HEK293 (cell line): ENCODE measurements around the gene NDOR1.
A peak's percentile ranks its signal among the peaks of the same experiment; 100 is the strongest.

Source experiments
- CTCF ChIA-PET: fragments of 350-600 bp; formaldehyde crosslinking; extraction: SDS; loops from one replicate; lab custom pipeline; 2021; ENCODE audit warnings: antibody characterized with exemption; lab: Yijun Ruan, JAX
- POLR2A ChIA-PET: fragments of 300-600 bp; formaldehyde crosslinking; extraction: SDS; loops from one replicate; lab custom pipeline; 2020; ENCODE audit warnings: antibody characterized with exemption, inconsistent platforms; lab: Yijun Ruan, JAX
- H3K27ac ChIP-seq: fragments of 200-500 bp; sonication (Bioruptor generic); 2 replicates; pipeline ENCODE4 v1.5.1; 2014; ENCODE audit warnings: low read depth, low read length, control low read depth, inconsistent platforms; ENCODE audit errors: extremely low read depth
- H3K36me3 ChIP-seq, 2 experiments: fragments of 200-500 bp in 1 of 2; sonication (Bioruptor generic) in 1 of 2; 1 replicate in 1 of 2; 2 replicates in 1 of 2; pipeline ENCODE4 v1.5.1; 2014 to 2017; ENCODE audit warnings: inconsistent platforms in 2 of 2, low read length in 2 of 2; ENCODE audit not compliant: control insufficient read depth in 2 of 2, insufficient read depth in 1 of 2
- H3K4me1 ChIP-seq: fragments of 200-500 bp; sonication (Bioruptor generic); 2 replicates; pipeline ENCODE4 v1.5.1; 2014; ENCODE audit warnings: mild to moderate bottlenecking, low read length, inconsistent platforms; ENCODE audit not compliant: control insufficient read depth, insufficient read depth
- H3K4me3 ChIP-seq: 2 replicates; pipeline ENCODE4 v1.5.1; 2011; ENCODE audit warnings: low read depth, mild to moderate bottlenecking, control low read depth, low read length, moderate library complexity
- H3K9me3 ChIP-seq: fragments of 200-500 bp; sonication (Bioruptor generic); 2 replicates; pipeline ENCODE4 v1.5.1; 2014; ENCODE audit warnings: low read depth, low read length, inconsistent platforms; ENCODE audit not compliant: control insufficient read depth, insufficient read depth
- REPIN1 ChIP-seq: fragments of 450-650 bp; formaldehyde crosslinking; IDR thresholded peaks from 2 replicates; pipeline ENCODE4 v1.5.1; 2017; ENCODE audit warnings: missing biosample characterization, missing genetic modification characterization, low read depth
- ZNF23 ChIP-seq: fragments of 450-650 bp; formaldehyde crosslinking; IDR thresholded peaks from 2 replicates; pipeline ENCODE4 v1.5.1; 2016; ENCODE audit warnings: missing biosample characterization, missing genetic modification characterization, borderline replicate concordance
- ZNF311 ChIP-seq: fragments of 450-650 bp; formaldehyde crosslinking; IDR thresholded peaks from 2 replicates; pipeline ENCODE4 v1.5.1; 2017; ENCODE audit warnings: missing biosample characterization, missing genetic modification characterization, borderline replicate concordance
- ZNF324 ChIP-seq: fragments of 450-650 bp; formaldehyde crosslinking; IDR thresholded peaks from 2 replicates; pipeline ENCODE4 v1.5.1; 2016; ENCODE audit warnings: missing biosample characterization, missing genetic modification characterization
- ZNF341 ChIP-seq: fragments of 450-650 bp; formaldehyde crosslinking; IDR thresholded peaks from 2 replicates; pipeline ENCODE4; 2016; ENCODE audit warnings: low read depth, missing biosample characterization, missing genetic modification characterization
- ZNF354C ChIP-seq: fragments of 450-650 bp; formaldehyde crosslinking; IDR thresholded peaks from 2 replicates; pipeline ENCODE4 v1.5.1; 2016; ENCODE audit warnings: missing biosample characterization, missing genetic modification characterization, low read depth, borderline replicate concordance
- ZNF433 ChIP-seq: fragments of 450-650 bp; formaldehyde crosslinking; IDR thresholded peaks from 2 replicates; pipeline ENCODE4 v1.5.1; 2016; ENCODE audit warnings: missing biosample characterization, missing genetic modification characterization, low read depth
- ZNF777 ChIP-seq: fragments of 450-650 bp; formaldehyde crosslinking; IDR thresholded peaks from 2 replicates; pipeline ENCODE4 v1.5.1; 2017; ENCODE audit warnings: missing biosample characterization, missing genetic modification characterization, borderline replicate concordance
- ZXDB ChIP-seq: fragments of 450-650 bp; formaldehyde crosslinking; IDR thresholded peaks from 2 replicates; pipeline ENCODE4 v1.5.1; 2016; ENCODE audit warnings: missing biosample characterization, missing genetic modification characterization
- TF ChIP-seq, protein P1 (sequence below): fragments of 450-650 bp; formaldehyde crosslinking; IDR thresholded peaks from 2 replicates; pipeline ENCODE4 v1.5.1; 2016; ENCODE audit warnings: missing biosample characterization, missing genetic modification characterization
- TF ChIP-seq, protein P2 (sequence below): fragments of 450-650 bp; formaldehyde crosslinking; conservative IDR thresholded peaks from 2 replicates; pipeline ENCODE4 v1.5.1; 2016; ENCODE audit warnings: low read depth, missing biosample characterization, missing genetic modification characterization
- TF ChIP-seq, protein P3 (sequence below): fragments of 450-650 bp; formaldehyde crosslinking; IDR thresholded peaks from 2 replicates; pipeline ENCODE4 v1.5.1; 2016; ENCODE audit warnings: missing biosample characterization, missing genetic modification characterization
- TF ChIP-seq, protein P4 (sequence below): fragments of 450-650 bp; IDR thresholded peaks from 2 replicates; pipeline ENCODE4 v1.5.1; 2018; ENCODE audit warnings: missing biosample characterization, missing genetic modification characterization

The NDOR1 gene

DNA sequence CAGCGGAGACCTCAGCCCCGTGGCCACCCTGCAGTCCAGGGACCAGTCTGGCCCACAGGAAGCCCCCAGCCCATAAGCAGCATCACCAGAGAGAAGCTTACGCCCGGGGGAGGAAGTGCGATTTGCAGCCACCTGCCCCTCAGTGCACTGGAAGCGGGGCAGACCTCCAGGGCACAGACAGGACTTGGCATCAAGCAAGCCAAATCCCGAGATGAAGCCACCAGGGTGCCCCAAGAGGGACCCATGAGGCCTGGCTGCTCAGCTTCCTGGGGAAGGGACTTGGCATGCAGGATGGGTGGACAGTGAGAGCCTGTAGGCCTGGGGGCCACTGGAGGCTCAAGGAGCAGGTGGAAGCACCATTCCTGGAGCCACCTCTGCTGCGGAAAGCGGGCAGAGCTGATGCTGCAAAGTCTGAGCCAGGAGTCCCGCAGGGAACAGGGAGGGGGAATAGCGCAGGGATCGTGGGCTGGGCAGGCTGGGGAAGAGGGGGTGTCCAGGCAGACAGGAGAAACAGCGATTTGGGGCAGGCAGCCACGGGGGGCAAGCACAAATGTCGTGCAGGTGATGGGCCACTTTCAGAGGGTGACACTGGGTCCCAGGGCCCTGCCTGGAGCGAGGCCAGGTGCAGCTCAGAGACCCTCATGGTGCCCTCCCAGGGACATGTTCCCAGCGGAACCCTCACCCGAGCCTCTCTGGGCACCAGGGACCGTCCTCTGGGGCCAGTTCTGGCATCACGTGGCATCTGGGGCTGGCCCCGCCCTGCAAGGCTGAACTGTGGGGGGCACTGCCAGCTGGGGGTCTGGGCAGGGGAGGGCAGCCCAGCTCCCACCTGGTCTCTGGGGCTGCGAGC lies 38.9 kb upstream of the NDOR1 start (continued):
- TF ChIP-seq ZXDB (tag by site-specific recombination) (no peak), ZNF341 (tag by site-specific recombination) (peak; percentile 45; the same call in 1 of the 2 replicates), ZNF354C (no peak), ZNF311 (tag by site-specific recombination) (no peak)
- TF ChIP-seq, protein P1, sequence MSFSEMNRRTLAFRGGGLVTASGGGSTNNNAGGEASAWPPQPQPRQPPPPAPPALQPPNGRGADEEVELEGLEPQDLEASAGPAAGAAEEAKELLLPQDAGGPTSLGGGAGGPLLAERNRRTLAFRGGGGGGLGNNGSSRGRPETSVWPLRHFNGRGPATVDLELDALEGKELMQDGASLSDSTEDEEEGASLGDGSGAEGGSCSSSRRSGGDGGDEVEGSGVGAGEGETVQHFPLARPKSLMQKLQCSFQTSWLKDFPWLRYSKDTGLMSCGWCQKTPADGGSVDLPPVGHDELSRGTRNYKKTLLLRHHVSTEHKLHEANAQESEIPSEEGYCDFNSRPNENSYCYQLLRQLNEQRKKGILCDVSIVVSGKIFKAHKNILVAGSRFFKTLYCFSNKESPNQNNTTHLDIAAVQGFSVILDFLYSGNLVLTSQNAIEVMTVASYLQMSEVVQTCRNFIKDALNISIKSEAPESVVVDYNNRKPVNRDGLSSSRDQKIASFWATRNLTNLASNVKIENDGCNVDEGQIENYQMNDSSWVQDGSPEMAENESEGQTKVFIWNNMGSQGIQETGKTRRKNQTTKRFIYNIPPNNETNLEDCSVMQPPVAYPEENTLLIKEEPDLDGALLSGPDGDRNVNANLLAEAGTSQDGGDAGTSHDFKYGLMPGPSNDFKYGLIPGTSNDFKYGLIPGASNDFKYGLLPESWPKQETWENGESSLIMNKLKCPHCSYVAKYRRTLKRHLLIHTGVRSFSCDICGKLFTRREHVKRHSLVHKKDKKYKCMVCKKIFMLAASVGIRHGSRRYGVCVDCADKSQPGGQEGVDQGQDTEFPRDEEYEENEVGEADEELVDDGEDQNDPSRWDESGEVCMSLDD (tag by site-specific recombination) = no peak
- TF ChIP-seq, protein P2, sequence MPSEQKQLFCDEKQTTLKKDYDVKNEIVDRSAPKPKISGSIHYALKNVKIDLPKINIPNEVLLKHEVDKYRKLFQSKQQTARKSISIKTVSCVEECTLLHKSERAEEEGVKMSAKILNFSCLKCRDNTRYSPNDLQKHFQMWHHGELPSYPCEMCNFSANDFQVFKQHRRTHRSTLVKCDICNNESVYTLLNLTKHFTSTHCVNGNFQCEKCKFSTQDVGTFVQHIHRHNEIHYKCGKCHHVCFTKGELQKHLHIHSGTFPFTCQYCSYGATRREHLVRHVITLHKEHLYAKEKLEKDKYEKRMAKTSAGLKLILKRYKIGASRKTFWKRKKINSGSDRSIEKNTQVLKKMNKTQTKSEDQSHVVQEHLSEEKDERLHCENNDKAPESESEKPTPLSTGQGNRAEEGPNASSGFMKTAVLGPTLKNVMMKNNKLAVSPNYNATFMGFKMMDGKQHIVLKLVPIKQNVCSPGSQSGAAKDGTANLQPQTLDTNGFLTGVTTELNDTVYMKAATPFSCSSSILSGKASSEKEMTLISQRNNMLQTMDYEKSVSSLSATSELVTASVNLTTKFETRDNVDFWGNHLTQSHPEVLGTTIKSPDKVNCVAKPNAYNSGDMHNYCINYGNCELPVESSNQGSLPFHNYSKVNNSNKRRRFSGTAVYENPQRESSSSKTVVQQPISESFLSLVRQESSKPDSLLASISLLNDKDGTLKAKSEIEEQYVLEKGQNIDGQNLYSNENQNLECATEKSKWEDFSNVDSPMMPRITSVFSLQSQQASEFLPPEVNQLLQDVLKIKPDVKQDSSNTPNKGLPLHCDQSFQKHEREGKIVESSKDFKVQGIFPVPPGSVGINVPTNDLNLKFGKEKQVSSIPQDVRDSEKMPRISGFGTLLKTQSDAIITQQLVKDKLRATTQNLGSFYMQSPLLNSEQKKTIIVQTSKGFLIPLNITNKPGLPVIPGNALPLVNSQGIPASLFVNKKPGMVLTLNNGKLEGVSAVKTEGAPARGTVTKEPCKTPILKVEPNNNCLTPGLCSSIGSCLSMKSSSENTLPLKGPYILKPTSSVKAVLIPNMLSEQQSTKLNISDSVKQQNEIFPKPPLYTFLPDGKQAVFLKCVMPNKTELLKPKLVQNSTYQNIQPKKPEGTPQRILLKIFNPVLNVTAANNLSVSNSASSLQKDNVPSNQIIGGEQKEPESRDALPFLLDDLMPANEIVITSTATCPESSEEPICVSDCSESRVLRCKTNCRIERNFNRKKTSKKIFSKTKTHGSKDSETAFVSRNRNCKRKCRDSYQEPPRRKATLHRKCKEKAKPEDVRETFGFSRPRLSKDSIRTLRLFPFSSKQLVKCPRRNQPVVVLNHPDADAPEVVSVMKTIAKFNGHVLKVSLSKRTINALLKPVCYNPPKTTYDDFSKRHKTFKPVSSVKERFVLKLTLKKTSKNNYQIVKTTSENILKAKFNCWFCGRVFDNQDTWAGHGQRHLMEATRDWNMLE (tag by site-specific recombination) = no peak
- TF ChIP-seq, protein P3, sequence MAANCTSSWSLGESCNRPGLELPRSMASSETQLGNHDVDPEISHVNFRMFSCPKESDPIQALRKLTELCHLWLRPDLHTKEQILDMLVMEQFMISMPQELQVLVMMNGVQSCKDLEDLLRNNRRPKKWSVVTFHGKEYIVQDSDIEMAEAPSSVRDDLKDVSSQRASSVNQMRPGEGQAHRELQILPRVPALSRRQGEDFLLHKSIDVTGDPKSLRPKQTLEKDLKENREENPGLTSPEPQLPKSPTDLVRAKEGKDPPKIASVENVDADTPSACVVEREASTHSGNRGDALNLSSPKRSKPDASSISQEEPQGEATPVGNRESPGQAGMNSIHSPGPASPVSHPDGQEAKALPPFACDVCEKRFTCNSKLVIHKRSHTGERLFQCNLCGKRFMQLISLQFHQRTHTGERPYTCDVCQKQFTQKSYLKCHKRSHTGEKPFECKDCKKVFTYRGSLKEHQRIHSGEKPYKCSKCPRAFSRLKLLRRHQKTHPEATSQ = no peak
- TF ChIP-seq, all 188 proteins: peak for 5

DNA sequence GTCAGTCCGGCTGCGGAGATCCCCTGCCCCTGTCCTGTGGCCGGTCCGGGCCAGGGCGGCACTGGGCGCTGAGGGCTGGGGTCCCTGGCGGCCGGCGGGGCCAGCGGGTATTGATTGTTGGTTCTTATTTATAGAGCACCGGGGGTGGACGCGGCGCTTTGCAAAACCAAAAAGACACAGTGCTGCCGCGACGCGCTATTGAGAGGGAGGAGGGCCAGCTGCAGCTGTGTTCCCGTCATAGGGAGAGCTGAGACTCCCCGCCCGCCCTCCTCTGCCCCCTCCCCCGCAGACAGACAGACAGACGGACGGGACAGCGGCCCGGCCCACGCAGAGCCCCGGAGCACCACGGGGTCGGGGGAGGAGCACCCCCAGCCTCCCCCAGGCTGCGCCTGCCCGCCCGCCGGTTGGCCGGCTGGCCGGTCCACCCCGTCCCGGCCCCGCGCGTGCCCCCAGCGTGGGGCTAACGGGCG lies 38.2 kb upstream of the NDOR1 start:
- H3K27ac ChIP-seq = no peak overlapping the region
- H3K4me1 ChIP-seq = no peaks in the 10 kb centered on the region; the same call in 1 of the 2 replicates
- TF ChIP-seq ZNF23 (tag by site-specific recombination) (no peak), ZNF324 (tag by site-specific recombination) (no peak), REPIN1 (tag by site-specific recombination) (no peak), ZNF777 (no peak), ZNF433 (no peak)
- TF ChIP-seq, protein P4, sequence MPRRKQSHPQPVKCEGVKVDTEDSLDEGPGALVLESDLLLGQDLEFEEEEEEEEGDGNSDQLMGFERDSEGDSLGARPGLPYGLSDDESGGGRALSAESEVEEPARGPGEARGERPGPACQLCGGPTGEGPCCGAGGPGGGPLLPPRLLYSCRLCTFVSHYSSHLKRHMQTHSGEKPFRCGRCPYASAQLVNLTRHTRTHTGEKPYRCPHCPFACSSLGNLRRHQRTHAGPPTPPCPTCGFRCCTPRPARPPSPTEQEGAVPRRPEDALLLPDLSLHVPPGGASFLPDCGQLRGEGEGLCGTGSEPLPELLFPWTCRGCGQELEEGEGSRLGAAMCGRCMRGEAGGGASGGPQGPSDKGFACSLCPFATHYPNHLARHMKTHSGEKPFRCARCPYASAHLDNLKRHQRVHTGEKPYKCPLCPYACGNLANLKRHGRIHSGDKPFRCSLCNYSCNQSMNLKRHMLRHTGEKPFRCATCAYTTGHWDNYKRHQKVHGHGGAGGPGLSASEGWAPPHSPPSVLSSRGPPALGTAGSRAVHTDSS (tag by site-specific recombination) = no peak
- CTCF ChIA-PET = interaction anchor here (1.1 kb wide), 1 partner anchor 9 kb away, joined by 3 read pairs; no protein-coding TSS in a partner anchor
- H3K9me3 ChIP-seq = no peaks in the 10 kb centered on the region
- H3K4me3 ChIP-seq = no peak overlapping the region
- no peaks in the 10 kb centered on the region for H3K36me3 ChIP-seq
- POLR2A ChIA-PET = interaction anchor here (0.6 to 3.4 kb wide), 8 partner anchors 9 to 73 kb away, joined by 4 to 40 read pairs (median 6); partner anchors contain the start of genes ANAPC2 and SSNA1
